Liver (tissue), 9 donors: ENCODE results near the gene MAFF. TPM values are rescaled to one million over a fixed set of nuclear protein-coding genes. Genes with fewer than 3 reads are reported as not detected.

ENCODE experiments used
- DNase-seq: peaks from one replicate; pipeline ENCODE4 v3.0.0-alpha.2; 2017; ENCODE audit warnings: low spot score
- H3K27ac ChIP-seq, 2 donors: one replicate each; pipeline ENCODE4 v1.7.0; 2013; ENCODE audit warnings: inconsistent platforms in 2 of 2, low read length in 2 of 2, control low read depth in 1 of 2, low read depth in 1 of 2, mild to moderate bottlenecking in 1 of 2
- H3K27me3 ChIP-seq, 4 donors: one replicate each; pipeline versions ENCODE4 v1.6.1 to v1.7.0; 2013; ENCODE audit warnings: low read length in 3 of 4, inconsistent platforms in 1 of 4, mild to moderate bottlenecking in 1 of 4, moderate library complexity in 1 of 4; ENCODE audit not compliant: control insufficient read depth in 4 of 4, insufficient read depth in 4 of 4
- H3K36me3 ChIP-seq, 4 donors: one replicate each; pipeline versions ENCODE4 v1.6.1 to v1.7.0; 2013; ENCODE audit warnings: low read length in 3 of 4, mild to moderate bottlenecking in 3 of 4, low read depth in 1 of 4, moderate library complexity in 1 of 4; ENCODE audit not compliant: control insufficient read depth in 4 of 4, insufficient read depth in 3 of 4
- H3K4me1 ChIP-seq, 4 donors: one replicate each; pipeline versions ENCODE4 v1.6.1 to v1.7.0; 2013; ENCODE audit warnings: low read length in 3 of 4, mild to moderate bottlenecking in 3 of 4, moderate library complexity in 1 of 4; ENCODE audit not compliant: control insufficient read depth in 4 of 4, insufficient read depth in 4 of 4
- H3K4me3 ChIP-seq, 3 donors: one replicate each; pipeline versions ENCODE4 v1.6.1 to v1.7.0; 2013; ENCODE audit warnings: low read length in 3 of 3, control low read depth in 1 of 3, low read depth in 1 of 3, mild to moderate bottlenecking in 1 of 3
- H3K9ac ChIP-seq, 2 donors: one replicate each; pipeline ENCODE4 v1.7.0; 2013; ENCODE audit warnings: low read length in 2 of 2, mild to moderate bottlenecking in 2 of 2, moderate library complexity in 2 of 2, control low read depth in 1 of 2, low read depth in 1 of 2
- H3K9me3 ChIP-seq, 4 donors: one replicate each; pipeline versions ENCODE4 v1.6.1 to v1.7.0; 2013; ENCODE audit warnings: low read length in 3 of 4; ENCODE audit not compliant: control insufficient read depth in 4 of 4
- ATF3 ChIP-seq: IDR thresholded peaks from 2 replicates; pipeline ENCODE4 v1.6.1; 2016; ENCODE audit warnings: antibody characterized with exemption
- FOXA2 ChIP-seq: IDR thresholded peaks from 2 replicates; pipeline ENCODE4 v1.6.1; 2016; ENCODE audit warnings: antibody characterized with exemption
- GABPA ChIP-seq, 2 donors: IDR thresholded peaks in 1 of 2; conservative IDR thresholded peaks in 1 of 2; 2 replicates each; pipeline ENCODE4 v1.6.1; 2016; ENCODE audit warnings: antibody characterized with exemption in 2 of 2, mild to moderate bottlenecking in 1 of 2, moderate library complexity in 1 of 2
- HNF4G ChIP-seq: IDR thresholded peaks from 2 replicates; pipeline ENCODE4 v1.6.1; 2016; ENCODE audit warnings: antibody characterized with exemption
- JUND ChIP-seq, 2 donors: IDR thresholded peaks; 2 replicates each; pipeline ENCODE4 v1.6.1; 2016; ENCODE audit warnings: antibody characterized with exemption in 2 of 2
- NR2F2 ChIP-seq: IDR thresholded peaks from 2 replicates; pipeline ENCODE4 v1.6.1; 2016; ENCODE audit warnings: antibody characterized with exemption
- RAD21 ChIP-seq, 2 donors: IDR thresholded peaks; 2 replicates each; pipeline ENCODE4 v1.6.1; 2016; ENCODE audit warnings: antibody characterized with exemption in 2 of 2, mild to moderate bottlenecking in 2 of 2
- REST ChIP-seq: IDR thresholded peaks from 2 replicates; pipeline ENCODE4 v1.6.1; 2016; ENCODE audit warnings: antibody characterized with exemption, mild to moderate bottlenecking
- RXRA ChIP-seq, 2 donors: IDR thresholded peaks; 2 replicates each; pipeline ENCODE4 v1.6.1; 2017 to 2018; ENCODE audit warnings: antibody characterized with exemption in 2 of 2, mild to moderate bottlenecking in 1 of 2
- SP1 ChIP-seq: IDR thresholded peaks from 2 replicates; pipeline ENCODE4 v1.6.1; 2018; ENCODE audit warnings: antibody characterized with exemption, mild to moderate bottlenecking
- WGBS: extraction: QIAGEN DNeasy Blood & Tissue Kit; methylation state at CpG from one replicate; pipeline ENCODE4 v1.1.7; 2013; 5-methylcytosine and 5-hydroxymethylcytosine counted together
- polyA plus RNA-seq, 2 donors: library from polyadenylated mRNA; stranded (reverse) in 1 of 2; unstranded in 1 of 2; fragments of 200-250 nt in 1 of 2; fragments of >200 nt in 1 of 2; fragmentation: Nextera tagmentation in 1 of 2; extraction: Ambion mirVana in 1 of 2; gene quantifications; one replicate each; pipeline versions ENCODE4 v1.2.1 to v1.2.3, GENCODE V29; 2013 to 2015
- total RNA-seq, 2 donors: library from RNA; depleted of rRNA; stranded (reverse); fragments of >200 nt; gene quantifications; one replicate each; pipeline ENCODE4 v1.2.3, GENCODE V29; 2014
- TF ChIP-seq, protein P1 (sequence below): IDR thresholded peaks from 2 replicates; pipeline ENCODE4 v1.6.1; 2016; ENCODE audit warnings: antibody characterized with exemption
- TF ChIP-seq, protein P2 (sequence below): fragments of 150-350 bp; IDR thresholded peaks from 2 replicates; pipeline ENCODE4 v1.5.1; 2017; ENCODE audit warnings: improper control_type of control experiment, low read depth, low read length; ENCODE audit not compliant: missing input control
- donor health status: healthy.
- donor health status: healthy.
- donor health status: healthy.
- donor health status: healthy.
- donor health status: healthy.

MAFF gene
- total and polyA plus RNA-seq, 4 donors = 1.4 to 3.3 (median 2.0) TPM

GRCh38 chr22:38193580-38193979 is 8.2 kb upstream of the MAFF start (continued):
- TF ChIP-seq, protein P1, sequence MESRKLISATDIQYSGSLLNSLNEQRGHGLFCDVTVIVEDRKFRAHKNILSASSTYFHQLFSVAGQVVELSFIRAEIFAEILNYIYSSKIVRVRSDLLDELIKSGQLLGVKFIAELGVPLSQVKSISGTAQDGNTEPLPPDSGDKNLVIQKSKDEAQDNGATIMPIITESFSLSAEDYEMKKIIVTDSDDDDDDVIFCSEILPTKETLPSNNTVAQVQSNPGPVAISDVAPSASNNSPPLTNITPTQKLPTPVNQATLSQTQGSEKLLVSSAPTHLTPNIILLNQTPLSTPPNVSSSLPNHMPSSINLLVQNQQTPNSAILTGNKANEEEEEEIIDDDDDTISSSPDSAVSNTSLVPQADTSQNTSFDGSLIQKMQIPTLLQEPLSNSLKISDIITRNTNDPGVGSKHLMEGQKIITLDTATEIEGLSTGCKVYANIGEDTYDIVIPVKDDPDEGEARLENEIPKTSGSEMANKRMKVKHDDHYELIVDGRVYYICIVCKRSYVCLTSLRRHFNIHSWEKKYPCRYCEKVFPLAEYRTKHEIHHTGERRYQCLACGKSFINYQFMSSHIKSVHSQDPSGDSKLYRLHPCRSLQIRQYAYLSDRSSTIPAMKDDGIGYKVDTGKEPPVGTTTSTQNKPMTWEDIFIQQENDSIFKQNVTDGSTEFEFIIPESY = peak; percentile 81
- TF ChIP-seq SP1 (peak; percentile 81), RXRA (IDR thresholded peaks at IDR 0.05) (peak; percentile 94 to 96), RAD21 (IDR thresholded peaks at IDR 0.05) (peak; percentile 56 to 64), JUND (IDR thresholded peaks at IDR 0.05) (peak; percentile 49 to 91)
- TF ChIP-seq, protein P2, sequence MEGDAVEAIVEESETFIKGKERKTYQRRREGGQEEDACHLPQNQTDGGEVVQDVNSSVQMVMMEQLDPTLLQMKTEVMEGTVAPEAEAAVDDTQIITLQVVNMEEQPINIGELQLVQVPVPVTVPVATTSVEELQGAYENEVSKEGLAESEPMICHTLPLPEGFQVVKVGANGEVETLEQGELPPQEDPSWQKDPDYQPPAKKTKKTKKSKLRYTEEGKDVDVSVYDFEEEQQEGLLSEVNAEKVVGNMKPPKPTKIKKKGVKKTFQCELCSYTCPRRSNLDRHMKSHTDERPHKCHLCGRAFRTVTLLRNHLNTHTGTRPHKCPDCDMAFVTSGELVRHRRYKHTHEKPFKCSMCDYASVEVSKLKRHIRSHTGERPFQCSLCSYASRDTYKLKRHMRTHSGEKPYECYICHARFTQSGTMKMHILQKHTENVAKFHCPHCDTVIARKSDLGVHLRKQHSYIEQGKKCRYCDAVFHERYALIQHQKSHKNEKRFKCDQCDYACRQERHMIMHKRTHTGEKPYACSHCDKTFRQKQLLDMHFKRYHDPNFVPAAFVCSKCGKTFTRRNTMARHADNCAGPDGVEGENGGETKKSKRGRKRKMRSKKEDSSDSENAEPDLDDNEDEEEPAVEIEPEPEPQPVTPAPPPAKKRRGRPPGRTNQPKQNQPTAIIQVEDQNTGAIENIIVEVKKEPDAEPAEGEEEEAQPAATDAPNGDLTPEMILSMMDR = no peak

- 83% methylated on average over 19 of the region's 19 CpGs for WGBS
- H3K27ac ChIP-seq = no peak overlapping the region
- TF ChIP-seq SP1 = no peak
- no peak for TF ChIP-seq FOXA2
- no peak for TF ChIP-seq NR2F2
- TF ChIP-seq REST = no peak
- TF ChIP-seq ATF3 = no peak
- TF ChIP-seq GABPA (IDR thresholded peaks at IDR 0.05 in 1 of 2, conservative IDR thresholded peaks at IDR 0.05 in 1 of 2) = no peak
- TF ChIP-seq HNF4G = no peak
- DNase-seq = no peak
- no peak overlapping the region for H3K9ac ChIP-seq
- H3K27me3 ChIP-seq = no peaks in the 10 kb centered on the region
- H3K4me1 ChIP-seq = peaks cover 12 to 23% (median 16%) of the 10 kb centered on the region in 4 donors
- no peaks in the 10 kb centered on the region for H3K36me3 ChIP-seq
- no peaks in the 10 kb centered on the region for H3K9me3 ChIP-seq
- H3K4me3 ChIP-seq = no peak overlapping the region
These were observed 4.9 kb upstream of the MAFF start for GRCh38 chr22:38196791-38197419.
